GM12878 (cell line): Measurements from ENCODE around the gene ZNF678. TPM values are rescaled to one million over a fixed set of nuclear protein-coding genes. Genes with fewer than 3 reads are reported as not detected.

Source experiments
- ATAC-seq: fragments of 200-7000 bp; cut with Tn5 transposase; 3 replicates; pipeline ENCODE4 v1.9.1; 2020; ENCODE audit warnings: mild to moderate bottlenecking, moderate library complexity
- BruUV-seq: library from RNA; stranded (reverse); fragments of 400-500 nt; replicated peaks from 2 replicates; lab custom pipeline; 2021; lab: Mats Ljungman, UMichigan
- CTCF ChIA-PET: fragments of 300-600 bp; sonication (Branson Sonifier 250); formaldehyde crosslinking; extraction: SDS; loops from one replicate; lab custom pipeline; 2021; ENCODE audit warnings: inconsistent platforms; lab: Yijun Ruan, JAX
- POLR2A ChIA-PET: fragments of 350-600 bp; formaldehyde crosslinking; extraction: SDS; loops from one replicate; lab custom pipeline; 2021; ENCODE audit warnings: inconsistent platforms; lab: Charles Lee
- RAD21 ChIA-PET: fragments of 300-600 bp; sonication (Branson Sonifier 250); formaldehyde crosslinking; loops from one replicate; lab custom pipeline; 2023; ENCODE audit warnings: antibody characterized with exemption; ENCODE audit not compliant: unreplicated experiment; lab: Charles Lee
- SMC1A ChIA-PET: fragments of 300-600 bp; sonication (Branson Sonifier 250); formaldehyde crosslinking; loops from one replicate; lab custom pipeline; 2023; ENCODE audit not compliant: unreplicated experiment, uncharacterized antibody; lab: Charles Lee
- DNase-seq: peaks from one replicate; pipeline ENCODE4 v3.0.0-alpha.2; 2011; ENCODE audit warnings: low read depth, low spot score
- FAIRE-seq: peaks from 3 replicates; lab custom pipeline; 2011; peaks lifted over from hg19 to GRCh38; lab: Jason Lieb, UNC
- H2AFZ ChIP-seq: 2 replicates; pipeline ENCODE4 v1.6.0; 2011; ENCODE audit warnings: low read depth, low read length, control low read depth; ENCODE audit not compliant: control insufficient read depth
- H3K27ac ChIP-seq: 2 replicates; pipeline ENCODE4 v1.5.1; 2011; ENCODE audit warnings: control low read depth; ENCODE audit not compliant: control insufficient read depth, insufficient read depth
- H3K27me3 ChIP-seq, 2 experiments: replicated peaks in 1 of 2; 2 replicates each; pipeline versions ENCODE4 v1.6.0 to v1.6.1; 2011; ENCODE audit warnings: low read length in 1 of 2; ENCODE audit not compliant: control insufficient read depth in 2 of 2, insufficient read depth in 2 of 2
- H3K36me3 ChIP-seq, 2 experiments: 2 replicates each; pipeline ENCODE4 v1.5.1; 2011; ENCODE audit warnings: low read length in 1 of 2; ENCODE audit not compliant: control insufficient read depth in 2 of 2, insufficient read depth in 2 of 2
- H3K4me1 ChIP-seq: 2 replicates; pipeline ENCODE4 v1.6.1; 2011; ENCODE audit warnings: mild to moderate bottlenecking, low read length, moderate library complexity, mixed read lengths; ENCODE audit not compliant: control insufficient read depth, insufficient read depth
- H3K4me2 ChIP-seq: 2 replicates; pipeline ENCODE4 v1.6.0; 2011; ENCODE audit warnings: control low read depth; ENCODE audit not compliant: control insufficient read depth, insufficient read depth
- H3K4me3 ChIP-seq: fragments of 200-600 bp; sonication (generic); 2 replicates; pipeline ENCODE4 v1.5.1; 2016
- H3K79me2 ChIP-seq: 2 replicates; pipeline ENCODE4 v1.6.0; 2011; ENCODE audit warnings: low read length; ENCODE audit not compliant: control insufficient read depth, insufficient read depth
- H3K9ac ChIP-seq: 2 replicates; pipeline ENCODE4 v1.8.0; 2011; ENCODE audit warnings: low read length, control low read depth, mixed read lengths; ENCODE audit not compliant: control insufficient read depth, insufficient read depth
- H3K9me3 ChIP-seq: replicated peaks from 3 replicates; pipeline ENCODE4 v1.5.1; 2011; ENCODE audit warnings: mild to moderate bottlenecking, low read length; ENCODE audit not compliant: control insufficient read depth, insufficient read depth
- H4K20me1 ChIP-seq: 2 replicates; pipeline ENCODE4 v1.6.0; 2011; ENCODE audit not compliant: control insufficient read depth, insufficient read depth
- DPF2 ChIP-seq: fragments of 450-650 bp; IDR thresholded peaks from 2 replicates; pipeline ENCODE4 v1.6.1; 2017; ENCODE audit warnings: mild to moderate bottlenecking
- HDAC2 ChIP-seq: fragments of 200-600 bp; sonication (generic); IDR thresholded peaks from 2 replicates; pipeline ENCODE4 v1.6.1; 2017
- JUND ChIP-seq: IDR thresholded peaks from 2 replicates; pipeline ENCODE4 v1.6.1; 2012; ENCODE audit warnings: low read depth, mild to moderate bottlenecking, low read length, improper control_type of control experiment, moderate library complexity
- MYC ChIP-seq: IDR thresholded peaks from 2 replicates; pipeline ENCODE4 v1.6.1; 2011; ENCODE audit warnings: mild to moderate bottlenecking, low read length, moderate library complexity, inconsistent platforms; ENCODE audit not compliant: insufficient read depth, insufficient replicate concordance, insufficient read length, severe bottlenecking
- NFYA ChIP-seq: IDR thresholded peaks from 2 replicates; pipeline ENCODE4 v1.6.1; 2011; ENCODE audit warnings: low read depth, mild to moderate bottlenecking, low read length, improper control_type of control experiment, borderline replicate concordance
- SP1 ChIP-seq: IDR thresholded peaks from one replicate; pipeline ENCODE4 v1.6.1; 2011; ENCODE audit warnings: low read depth, low read length
- SUZ12 ChIP-seq: fragments of 200-600 bp; sonication (generic); IDR thresholded peaks from one replicate; pipeline ENCODE4 v1.6.1; 2018; ENCODE audit warnings: antibody characterized with exemption, mild to moderate bottlenecking; ENCODE audit not compliant: unreplicated experiment
- TARDBP ChIP-seq: IDR thresholded peaks from 2 replicates; pipeline ENCODE4 v1.6.1; 2016; ENCODE audit warnings: borderline replicate concordance
- ZZZ3 ChIP-seq: IDR thresholded peaks from 2 replicates; pipeline ENCODE4 v1.6.1; 2011; ENCODE audit warnings: low read depth; ENCODE audit not compliant: control insufficient read depth, insufficient read length
- WGBS: methylation state at CpG from one replicate; pipeline ENCODE4 v1.1.6; 2016; ENCODE audit warnings: low lambda C conversion rate; ENCODE audit not compliant: insufficient replicate concordance, insufficient coverage; ENCODE audit errors: missing lambda C conversion rate; 5-methylcytosine and 5-hydroxymethylcytosine counted together
- in situ Hi-C: fragments of 300-500 bp; cut with MboI; formaldehyde crosslinking; loops from 9 replicates; pipeline ENCODE4 v1.14.3; 2018; ENCODE audit warnings: mixed read lengths
- intact Hi-C: fragments of 100-400 bp; cut with micrococcal nuclease; formaldehyde crosslinking; loops from one replicate; pipeline ENCODE4 v1.14.2; 2022; ENCODE audit not compliant: unreplicated experiment
- polyA plus RNA-seq, 11 experiments: library from polyadenylated mRNA; depleted of rRNA in 4 of 11; unstranded in 6 of 11; stranded (reverse) in 5 of 11; fragments of >200 nt; fragmentation: Nextera tagmentation in 4 of 11; fragmentation: Illumina TruSeq in 1 of 11; extraction: Ambion mirVana in 4 of 11; extraction: Trizol in 1 of 11; gene quantifications; 1 replicate in 1 of 11; 2 replicates in 10 of 11; pipeline versions ENCODE4 v1.2.1 to v1.2.3, GENCODE V29; 2011 to 2016; ENCODE audit warnings: inconsistent platforms in 2 of 11, missing spikeins in 2 of 11, low read depth in 1 of 11
- total RNA-seq, 4 experiments: library from RNA; depleted of rRNA in 3 of 4; stranded (reverse); fragments of >200 nt in 3 of 4; fragmentation: Illumina TruSeq in 1 of 4; extraction: Trizol in 1 of 4; gene quantifications; 2 replicates each; pipeline versions ENCODE4 v1.2.1 to v1.2.3, GENCODE V29; 2013 to 2021
- TF ChIP-seq, protein P1 (sequence below): fragments of 150-350 bp; IDR thresholded peaks from 2 replicates; pipeline ENCODE4 v1.6.1; 2014; ENCODE audit warnings: mild to moderate bottlenecking, low read depth, low read length
- TF ChIP-seq, protein P2 (sequence below): fragments of 450-650 bp; IDR thresholded peaks from 2 replicates; pipeline ENCODE4 v1.6.1; 2017; ENCODE audit warnings: antibody characterized with exemption, mild to moderate bottlenecking, moderate library complexity
- TF ChIP-seq, protein P3 (sequence below): fragments of 450-650 bp; IDR thresholded peaks from 2 replicates; pipeline ENCODE4 v1.6.1; 2017; ENCODE audit warnings: mild to moderate bottlenecking, moderate library complexity

ZNF678 gene
- total and polyA plus RNA-seq, 10 of the 15 experiments (the other 5 are each of a cell fraction or from before 2014, with no cell fraction given), result 1.4 to 10.4 (median 3.5) TPM

DNA sequence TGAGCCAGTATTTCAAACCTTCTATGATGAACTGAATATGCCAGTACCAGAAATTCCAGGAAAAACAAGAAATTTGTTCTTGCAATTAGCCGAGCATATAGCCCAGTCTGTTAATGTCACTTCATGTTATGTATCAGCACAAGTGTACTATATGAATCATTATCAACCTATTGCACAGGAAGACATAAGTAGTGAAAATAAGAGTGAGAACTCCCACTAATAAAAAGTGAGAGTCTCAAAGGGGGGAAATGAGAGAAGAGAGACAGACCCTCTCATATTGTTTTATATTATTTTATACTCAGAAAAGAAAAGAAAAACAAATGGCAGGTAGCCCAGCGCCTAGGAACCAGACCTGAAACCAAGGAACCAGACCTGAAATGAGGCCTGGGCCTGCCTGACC lies 155.6 kb downstream of the ZNF678 start (continued):
- TF ChIP-seq, protein P1, sequence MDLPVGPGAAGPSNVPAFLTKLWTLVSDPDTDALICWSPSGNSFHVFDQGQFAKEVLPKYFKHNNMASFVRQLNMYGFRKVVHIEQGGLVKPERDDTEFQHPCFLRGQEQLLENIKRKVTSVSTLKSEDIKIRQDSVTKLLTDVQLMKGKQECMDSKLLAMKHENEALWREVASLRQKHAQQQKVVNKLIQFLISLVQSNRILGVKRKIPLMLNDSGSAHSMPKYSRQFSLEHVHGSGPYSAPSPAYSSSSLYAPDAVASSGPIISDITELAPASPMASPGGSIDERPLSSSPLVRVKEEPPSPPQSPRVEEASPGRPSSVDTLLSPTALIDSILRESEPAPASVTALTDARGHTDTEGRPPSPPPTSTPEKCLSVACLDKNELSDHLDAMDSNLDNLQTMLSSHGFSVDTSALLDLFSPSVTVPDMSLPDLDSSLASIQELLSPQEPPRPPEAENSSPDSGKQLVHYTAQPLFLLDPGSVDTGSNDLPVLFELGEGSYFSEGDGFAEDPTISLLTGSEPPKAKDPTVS, result no peak
- no peak for TF ChIP-seq SP1
- TF ChIP-seq ZZZ3, result no peak
- no peak for TF ChIP-seq JUND

DNA sequence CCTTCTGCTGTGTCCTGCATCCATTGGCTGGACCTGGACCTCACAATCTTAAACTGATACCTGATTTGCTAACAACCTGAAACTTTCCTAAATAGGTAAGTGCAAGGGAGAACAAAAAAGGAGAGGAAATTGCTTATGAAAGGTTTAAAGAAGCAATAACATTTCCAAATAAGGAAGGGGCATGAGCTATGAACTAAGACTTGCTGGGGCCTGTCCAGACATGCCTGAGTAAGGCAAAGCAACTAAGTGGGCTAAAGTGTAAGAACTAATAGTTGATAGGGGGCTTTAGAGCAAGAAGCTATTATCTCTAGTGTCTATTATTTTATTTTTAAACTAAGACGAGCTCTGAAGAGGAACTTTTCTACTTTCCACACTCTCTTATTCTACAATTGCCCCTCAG lies 160.1 kb downstream of the ZNF678 start:
- intact Hi-C loops, result loop anchor here (10.0 kb wide), 1 partner anchor 239 kb away; no protein-coding TSS in a partner anchor
- no peak overlapping the region for H3K27ac ChIP-seq
- POLR2A ChIA-PET, result no interaction called here
- no peak overlapping the region for H3K4me2 ChIP-seq
- CTCF ChIA-PET, result interaction anchor here (0.7 to 1.2 kb wide), 2 partner anchors 156 to 230 kb away, joined by 3 read pairs; no protein-coding TSS in a partner anchor
- RAD21 ChIA-PET, result no interaction called here
- no peaks in the 10 kb centered on the region for H4K20me1 ChIP-seq
- peaks cover 14% of the 10 kb centered on the region; the same call in 2 of the 3 replicates for H3K9me3 ChIP-seq
- H3K4me1 ChIP-seq, result peaks cover 14% of the 10 kb centered on the region
- FAIRE-seq (no peak), ATAC-seq (no peak), DNase-seq (no peak)
- no peak overlapping the region for H3K9ac ChIP-seq
- no peaks in the 10 kb centered on the region for H3K79me2 ChIP-seq
- no peaks in the 10 kb centered on the region for H3K36me3 ChIP-seq
- H2AFZ ChIP-seq, result no peak overlapping the region
- no TSS peak for BruUV-seq
- 41% methylated on average over 1 of the region's 1 CpG for WGBS
- in situ Hi-C loops, result no loop called here
- H3K27me3 ChIP-seq, result no peaks in the 10 kb centered on the region
- SMC1A ChIA-PET, result no interaction called here
- no peak overlapping the region for H3K4me3 ChIP-seq
- TF ChIP-seq TARDBP (no peak), HDAC2 (no peak), DPF2 (no peak), MYC (no peak), NFYA (no peak), SUZ12 (no peak)
- TF ChIP-seq, protein P2, sequence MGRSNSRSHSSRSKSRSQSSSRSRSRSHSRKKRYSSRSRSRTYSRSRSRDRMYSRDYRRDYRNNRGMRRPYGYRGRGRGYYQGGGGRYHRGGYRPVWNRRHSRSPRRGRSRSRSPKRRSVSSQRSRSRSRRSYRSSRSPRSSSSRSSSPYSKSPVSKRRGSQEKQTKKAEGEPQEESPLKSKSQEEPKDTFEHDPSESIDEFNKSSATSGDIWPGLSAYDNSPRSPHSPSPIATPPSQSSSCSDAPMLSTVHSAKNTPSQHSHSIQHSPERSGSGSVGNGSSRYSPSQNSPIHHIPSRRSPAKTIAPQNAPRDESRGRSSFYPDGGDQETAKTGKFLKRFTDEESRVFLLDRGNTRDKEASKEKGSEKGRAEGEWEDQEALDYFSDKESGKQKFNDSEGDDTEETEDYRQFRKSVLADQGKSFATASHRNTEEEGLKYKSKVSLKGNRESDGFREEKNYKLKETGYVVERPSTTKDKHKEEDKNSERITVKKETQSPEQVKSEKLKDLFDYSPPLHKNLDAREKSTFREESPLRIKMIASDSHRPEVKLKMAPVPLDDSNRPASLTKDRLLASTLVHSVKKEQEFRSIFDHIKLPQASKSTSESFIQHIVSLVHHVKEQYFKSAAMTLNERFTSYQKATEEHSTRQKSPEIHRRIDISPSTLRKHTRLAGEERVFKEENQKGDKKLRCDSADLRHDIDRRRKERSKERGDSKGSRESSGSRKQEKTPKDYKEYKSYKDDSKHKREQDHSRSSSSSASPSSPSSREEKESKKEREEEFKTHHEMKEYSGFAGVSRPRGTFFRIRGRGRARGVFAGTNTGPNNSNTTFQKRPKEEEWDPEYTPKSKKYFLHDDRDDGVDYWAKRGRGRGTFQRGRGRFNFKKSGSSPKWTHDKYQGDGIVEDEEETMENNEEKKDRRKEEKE, result no peak
- TF ChIP-seq, protein P3, sequence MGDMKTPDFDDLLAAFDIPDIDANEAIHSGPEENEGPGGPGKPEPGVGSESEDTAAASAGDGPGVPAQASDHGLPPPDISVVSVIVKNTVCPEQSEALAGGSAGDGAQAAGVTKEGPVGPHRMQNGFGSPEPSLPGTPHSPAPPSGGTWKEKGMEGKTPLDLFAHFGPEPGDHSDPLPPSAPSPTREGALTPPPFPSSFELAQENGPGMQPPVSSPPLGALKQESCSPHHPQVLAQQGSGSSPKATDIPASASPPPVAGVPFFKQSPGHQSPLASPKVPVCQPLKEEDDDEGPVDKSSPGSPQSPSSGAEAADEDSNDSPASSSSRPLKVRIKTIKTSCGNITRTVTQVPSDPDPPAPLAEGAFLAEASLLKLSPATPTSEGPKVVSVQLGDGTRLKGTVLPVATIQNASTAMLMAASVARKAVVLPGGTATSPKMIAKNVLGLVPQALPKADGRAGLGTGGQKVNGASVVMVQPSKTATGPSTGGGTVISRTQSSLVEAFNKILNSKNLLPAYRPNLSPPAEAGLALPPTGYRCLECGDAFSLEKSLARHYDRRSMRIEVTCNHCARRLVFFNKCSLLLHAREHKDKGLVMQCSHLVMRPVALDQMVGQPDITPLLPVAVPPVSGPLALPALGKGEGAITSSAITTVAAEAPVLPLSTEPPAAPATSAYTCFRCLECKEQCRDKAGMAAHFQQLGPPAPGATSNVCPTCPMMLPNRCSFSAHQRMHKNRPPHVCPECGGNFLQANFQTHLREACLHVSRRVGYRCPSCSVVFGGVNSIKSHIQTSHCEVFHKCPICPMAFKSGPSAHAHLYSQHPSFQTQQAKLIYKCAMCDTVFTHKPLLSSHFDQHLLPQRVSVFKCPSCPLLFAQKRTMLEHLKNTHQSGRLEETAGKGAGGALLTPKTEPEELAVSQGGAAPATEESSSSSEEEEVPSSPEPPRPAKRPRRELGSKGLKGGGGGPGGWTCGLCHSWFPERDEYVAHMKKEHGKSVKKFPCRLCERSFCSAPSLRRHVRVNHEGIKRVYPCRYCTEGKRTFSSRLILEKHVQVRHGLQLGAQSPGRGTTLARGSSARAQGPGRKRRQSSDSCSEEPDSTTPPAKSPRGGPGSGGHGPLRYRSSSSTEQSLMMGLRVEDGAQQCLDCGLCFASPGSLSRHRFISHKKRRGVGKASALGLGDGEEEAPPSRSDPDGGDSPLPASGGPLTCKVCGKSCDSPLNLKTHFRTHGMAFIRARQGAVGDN, result no peak
- TF ChIP-seq, protein P1, result no peak
